ENCODE data around the gene ABT1.

DNA sequence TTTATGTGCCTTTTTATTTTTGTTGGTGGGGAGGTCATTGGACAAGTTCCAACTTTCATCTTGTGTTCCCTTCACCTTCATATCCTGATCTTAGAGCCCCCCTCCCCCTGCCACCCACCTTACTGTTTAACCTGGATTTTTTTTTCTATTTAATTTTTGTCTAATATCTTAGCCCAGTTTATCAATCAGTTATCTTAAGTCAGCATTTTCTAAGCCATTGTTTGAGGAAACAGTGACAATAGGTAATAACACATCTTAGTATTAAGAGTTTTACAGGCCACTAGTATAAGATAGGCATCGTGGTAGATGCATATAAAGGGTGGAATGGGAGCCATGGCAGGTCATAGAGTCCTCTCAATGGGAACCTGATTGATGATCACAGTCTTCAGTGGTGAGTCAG, 2.4 kb downstream of the ABT1 start:
- TF ChIP-seq, protein P1, sequence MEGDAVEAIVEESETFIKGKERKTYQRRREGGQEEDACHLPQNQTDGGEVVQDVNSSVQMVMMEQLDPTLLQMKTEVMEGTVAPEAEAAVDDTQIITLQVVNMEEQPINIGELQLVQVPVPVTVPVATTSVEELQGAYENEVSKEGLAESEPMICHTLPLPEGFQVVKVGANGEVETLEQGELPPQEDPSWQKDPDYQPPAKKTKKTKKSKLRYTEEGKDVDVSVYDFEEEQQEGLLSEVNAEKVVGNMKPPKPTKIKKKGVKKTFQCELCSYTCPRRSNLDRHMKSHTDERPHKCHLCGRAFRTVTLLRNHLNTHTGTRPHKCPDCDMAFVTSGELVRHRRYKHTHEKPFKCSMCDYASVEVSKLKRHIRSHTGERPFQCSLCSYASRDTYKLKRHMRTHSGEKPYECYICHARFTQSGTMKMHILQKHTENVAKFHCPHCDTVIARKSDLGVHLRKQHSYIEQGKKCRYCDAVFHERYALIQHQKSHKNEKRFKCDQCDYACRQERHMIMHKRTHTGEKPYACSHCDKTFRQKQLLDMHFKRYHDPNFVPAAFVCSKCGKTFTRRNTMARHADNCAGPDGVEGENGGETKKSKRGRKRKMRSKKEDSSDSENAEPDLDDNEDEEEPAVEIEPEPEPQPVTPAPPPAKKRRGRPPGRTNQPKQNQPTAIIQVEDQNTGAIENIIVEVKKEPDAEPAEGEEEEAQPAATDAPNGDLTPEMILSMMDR (conservative IDR thresholded peaks at IDR 0.05; ENCODE audit: low read depth, low read length), result no peak
- TF ChIP-seq EZH2phosphoT487 (IDR thresholded peaks at IDR 0.05; ENCODE audit: borderline replicate concordance, low read length) (no peak), EZH2 (IDR thresholded peaks at IDR 0.05; ENCODE audit: low read length, unreplicated experiment) (no peak)
